Suprapubic skin (tissue), 4 donors: ENCODE data around the gene IQSEC3. TPM values are rescaled to one million over a fixed set of nuclear protein-coding genes. Genes with fewer than 3 reads are reported as not detected.

ENCODE experiments used
- DNase-seq, 2 donors: peaks; one replicate each; pipeline ENCODE4 v3.0.0-alpha.2; 2019; ENCODE audit warnings: low spot score in 2 of 2
- H3K27ac ChIP-seq: fragments of 200-600 bp; sonication (generic); one replicate; pipeline ENCODE4 v1.5.1; 2019
- H3K27me3 ChIP-seq: fragments of 200-600 bp; sonication (generic); one replicate; pipeline ENCODE4 v1.5.1; 2019
- H3K36me3 ChIP-seq: fragments of 200-600 bp; sonication (generic); one replicate; pipeline ENCODE4 v1.5.1; 2019
- H3K4me1 ChIP-seq: fragments of 200-600 bp; sonication (generic); one replicate; pipeline ENCODE4 v1.5.1; 2019
- H3K4me3 ChIP-seq: fragments of 200-600 bp; sonication (generic); one replicate; pipeline ENCODE4 v1.5.1; 2019; ENCODE audit warnings: mild to moderate bottlenecking
- H3K9me3 ChIP-seq: fragments of 200-600 bp; sonication (generic); one replicate; pipeline ENCODE4 v1.5.1; 2019
- CTCF ChIP-seq, 2 donors: fragments of 200-600 bp in 1 of 2; fragments of 450-650 bp in 1 of 2; sonication (generic) in 1 of 2; IDR thresholded peaks; one replicate each; pipeline ENCODE4 v1.5.1; 2016 to 2019; ENCODE audit warnings: antibody characterized with exemption in 2 of 2, mild to moderate bottlenecking in 1 of 2, moderate library complexity in 1 of 2
- EP300 ChIP-seq: sonication (generic); formaldehyde crosslinking; IDR thresholded peaks from one replicate; pipeline ENCODE4 v1.6.1; 2017; ENCODE audit warnings: antibody characterized with exemption
- POLR2A ChIP-seq, 2 donors: fragments of 450-650 bp; IDR thresholded peaks; one replicate each; pipeline ENCODE4 v1.6.1; 2017; ENCODE audit warnings: antibody characterized with exemption in 2 of 2, mild to moderate bottlenecking in 2 of 2, moderate library complexity in 2 of 2
- POLR2AphosphoS5 ChIP-seq, 3 donors: sonication (generic); formaldehyde crosslinking; IDR thresholded peaks; one replicate each; pipeline ENCODE4 v1.6.1; 2017; ENCODE audit warnings: antibody characterized with exemption in 3 of 3
- WGBS: methylation state at CpG from one replicate; pipeline ENCODE4 v1.1.5; 2018; 5-methylcytosine and 5-hydroxymethylcytosine counted together
- total RNA-seq, 4 donors: library from RNA; depleted of rRNA; stranded (reverse); fragments of >200 nt; gene quantifications; one replicate each; pipeline ENCODE4 v1.1.0, GENCODE V29; 2016

Gene IQSEC3
- total RNA-seq, 4 donors from 2014 or later, result 0.18 to 0.21 TPM; not detected in 2

DNA sequence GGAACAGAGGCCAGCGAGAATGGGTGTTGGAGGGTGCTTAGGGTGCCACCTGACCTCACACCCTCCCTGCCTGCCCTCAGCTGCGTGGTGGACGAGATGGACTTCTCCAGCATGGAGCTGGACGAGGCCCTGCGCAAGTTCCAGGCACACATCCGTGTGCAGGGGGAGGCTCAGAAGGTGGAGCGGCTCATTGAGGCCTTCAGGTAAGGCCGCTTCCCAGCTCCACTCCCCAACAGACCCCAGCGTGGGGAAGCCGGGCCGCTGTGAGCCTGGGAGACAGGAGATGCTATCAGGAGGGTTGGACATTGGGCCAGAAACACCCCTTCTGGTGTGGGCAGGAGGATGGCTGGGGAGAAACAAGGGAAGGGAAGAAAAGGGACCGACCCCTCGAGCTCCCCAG, 90.4 kb downstream of the IQSEC3 start:
- Histone ChIP-seq H3K27me3 (peaks cover 20% of the 10 kb centered on the region), H3K9me3 (no peaks in the 10 kb centered on the region), H3K4me3 (no peak overlapping the region), H3K4me1 (no peaks in the 10 kb centered on the region), H3K36me3 (no peaks in the 10 kb centered on the region), H3K27ac (no peak overlapping the region)
- WGBS, result 83% methylated on average over 13 of the region's 13 CpGs
- TF ChIP-seq CTCF (IDR thresholded peaks at IDR 0.05) (no peak), POLR2A (IDR thresholded peaks at IDR 0.05) (no peak), POLR2AphosphoS5 (IDR thresholded peaks at IDR 0.05) (no peak), EP300 (no peak)
- no peak for DNase-seq

GRCh38 chr12:157644-158043, 91.1 kb downstream of the IQSEC3 start:
- no peaks in the 10 kb centered on the region for H3K9me3 ChIP-seq
- H3K27me3 ChIP-seq, result peaks cover 22% of the 10 kb centered on the region
- no peak for DNase-seq
- no peak overlapping the region for H3K27ac ChIP-seq
- H3K4me1 ChIP-seq, result no peaks in the 10 kb centered on the region
- H3K4me3 ChIP-seq, result no peak overlapping the region
- 90% methylated on average over 7 of the region's 12 CpGs for WGBS
- H3K36me3 ChIP-seq, result no peaks in the 10 kb centered on the region
- TF ChIP-seq POLR2A (IDR thresholded peaks at IDR 0.05), result no peak
- no peak for TF ChIP-seq POLR2AphosphoS5 (IDR thresholded peaks at IDR 0.05)
- TF ChIP-seq CTCF (IDR thresholded peaks at IDR 0.05), result no peak
- no peak for TF ChIP-seq EP300

GRCh38 chr12:159156-159782, 92.7 kb downstream of the IQSEC3 start:
- TF ChIP-seq POLR2AphosphoS5 (IDR thresholded peaks at IDR 0.05) (no peak), POLR2A (IDR thresholded peaks at IDR 0.05) (no peak), CTCF (IDR thresholded peaks at IDR 0.05) (no peak), EP300 (no peak)
- Histone ChIP-seq H3K4me1 (no peaks in the 10 kb centered on the region), H3K9me3 (no peaks in the 10 kb centered on the region), H3K4me3 (no peak overlapping the region), H3K36me3 (no peaks in the 10 kb centered on the region), H3K27ac (no peak overlapping the region), H3K27me3 (peaks cover 19% of the 10 kb centered on the region)
- 76% methylated on average over 7 of the region's 7 CpGs for WGBS
- DNase-seq, result no peak

GRCh38 chr12:160858-161257, 94.3 kb downstream of the IQSEC3 start:
- TF ChIP-seq POLR2AphosphoS5 (IDR thresholded peaks at IDR 0.05) (no peak), POLR2A (IDR thresholded peaks at IDR 0.05) (no peak), EP300 (no peak), CTCF (IDR thresholded peaks at IDR 0.05) (no peak)
- DNase-seq, result no peak
- H3K9me3 ChIP-seq, result no peaks in the 10 kb centered on the region
- no peaks in the 10 kb centered on the region for H3K36me3 ChIP-seq
- WGBS, result 60% methylated on average over 9 of the region's 9 CpGs
- H3K27ac ChIP-seq, result no peak overlapping the region
- H3K4me1 ChIP-seq, result no peaks in the 10 kb centered on the region
- peaks cover 10% of the 10 kb centered on the region for H3K27me3 ChIP-seq
- no peak overlapping the region for H3K4me3 ChIP-seq

GRCh38 chr12:161823-162222, 95.3 kb downstream of the IQSEC3 start:
- 92% methylated on average over 8 of the region's 8 CpGs for WGBS
- H3K27me3 ChIP-seq, result peaks cover 10% of the 10 kb centered on the region
- H3K4me1 ChIP-seq, result no peaks in the 10 kb centered on the region
- no peak overlapping the region for H3K4me3 ChIP-seq
- no peak overlapping the region for H3K27ac ChIP-seq
- DNase-seq, result no peak
- H3K9me3 ChIP-seq, result no peaks in the 10 kb centered on the region
- TF ChIP-seq POLR2AphosphoS5 (IDR thresholded peaks at IDR 0.05), result no peak
- no peak for TF ChIP-seq POLR2A (IDR thresholded peaks at IDR 0.05)
- no peak for TF ChIP-seq EP300
- TF ChIP-seq CTCF (IDR thresholded peaks at IDR 0.05), result no peak
- H3K36me3 ChIP-seq, result no peaks in the 10 kb centered on the region
